PC-3 (cell line): ENCODE measurements around the gene NAA25. TPM values are rescaled to one million over a fixed set of nuclear protein-coding genes. Genes with fewer than 3 reads are reported as not detected.
"Not testable (repeated sequence)": the region's sequence is repeated elsewhere in the genome, so short reads cannot be mapped to it uniquely, and the experiment has no call there.

ENCODE experiments used
- ATAC-seq: fragments of 200-7000 bp; cut with Tn5 transposase; 2 replicates; pipeline ENCODE4 v1.9.1; 2020; ENCODE audit warnings: mild to moderate bottlenecking, moderate library complexity
- BruUV-seq: library from RNA; stranded (reverse); fragments of 400-500 nt; replicated peaks from 2 replicates; lab custom pipeline; 2021; lab: Mats Ljungman, UMichigan
- CTCF ChIA-PET: fragments of 300-600 bp; sonication (Branson Sonifier 250); formaldehyde crosslinking; loops from one replicate; lab custom pipeline; 2022; ENCODE audit warnings: antibody characterized with exemption; lab: Charles Lee
- POLR2A ChIA-PET: fragments of 300-600 bp; sonication (Branson Sonifier 250); formaldehyde crosslinking; loops from one replicate; lab custom pipeline; 2022; ENCODE audit warnings: antibody characterized with exemption; ENCODE audit not compliant: unreplicated experiment; lab: Charles Lee
- DNase-seq: peaks from one replicate; pipeline ENCODE4 v3.0.0-alpha.2; 2015
- H2AFZ ChIP-seq: fragments of 300-600 bp; sonication (generic); 2 replicates; pipeline ENCODE4 v1.6.0; 2016; ENCODE audit warnings: antibody characterized with exemption, low read length
- H3F3A ChIP-seq: fragments of 300-600 bp; sonication (generic); one replicate; pipeline ENCODE4 v1.6.0; 2017; ENCODE audit warnings: antibody characterized with exemption, low read length, control low read depth, mild to moderate bottlenecking; ENCODE audit not compliant: unreplicated experiment
- H3K27ac ChIP-seq: fragments of 300-600 bp; sonication (generic); 2 replicates; pipeline ENCODE4 v1.5.1; 2016; ENCODE audit warnings: mild to moderate bottlenecking, low read length
- H3K27me3 ChIP-seq: fragments of 300-600 bp; sonication (generic); 2 replicates; pipeline ENCODE4 v1.6.1; 2016; ENCODE audit warnings: low read length, mixed read lengths
- H3K36me3 ChIP-seq: fragments of 300-600 bp; sonication (generic); 2 replicates; pipeline ENCODE4 v1.6.1; 2016; ENCODE audit warnings: low read depth, mixed run types, low read length, mixed read lengths
- H3K4me1 ChIP-seq: fragments of 300-600 bp; sonication (generic); 2 replicates; pipeline ENCODE4 v1.5.1; 2016; ENCODE audit warnings: low read length; ENCODE audit not compliant: insufficient read depth
- H3K4me2 ChIP-seq: fragments of 300-600 bp; sonication (generic); 2 replicates; pipeline ENCODE4 v1.6.0; 2016; ENCODE audit warnings: low read length
- H3K4me3 ChIP-seq: fragments of 300-600 bp; sonication (generic); 2 replicates; pipeline ENCODE4 v1.5.1; 2016; ENCODE audit warnings: mild to moderate bottlenecking, low read length, mixed read lengths
- H3K79me2 ChIP-seq: fragments of 300-600 bp; sonication (generic); 2 replicates; pipeline ENCODE4 v1.6.1; 2017; ENCODE audit warnings: low read length, mixed read lengths
- H3K9ac ChIP-seq: fragments of 300-600 bp; sonication (generic); 2 replicates; pipeline ENCODE4 v1.6.0; 2016; ENCODE audit warnings: mild to moderate bottlenecking, low read length
- H3K9me2 ChIP-seq: fragments of 300-600 bp; sonication (generic); replicated peaks from 2 replicates; pipeline ENCODE4 v1.6.1; 2016; ENCODE audit warnings: mixed run types, low read length, mixed read lengths
- H3K9me3 ChIP-seq: fragments of 300-600 bp; sonication (generic); 2 replicates; pipeline ENCODE4 v1.6.1; 2016; ENCODE audit warnings: low read length, mixed read lengths
- H4K20me1 ChIP-seq: fragments of 300-600 bp; sonication (generic); 2 replicates; pipeline ENCODE4 v1.6.1; 2016; ENCODE audit warnings: low read length, mixed read lengths
- EZH2 ChIP-seq: fragments of 300-600 bp; sonication (generic); IDR thresholded peaks from one replicate; pipeline ENCODE4 v1.6.1; 2017; ENCODE audit warnings: antibody characterized with exemption, mild to moderate bottlenecking, low read length; ENCODE audit not compliant: unreplicated experiment
- EZH2phosphoT487 ChIP-seq: fragments of 300-600 bp; sonication (generic); IDR thresholded peaks from 2 replicates; pipeline ENCODE4 v1.6.1; 2018; ENCODE audit warnings: mild to moderate bottlenecking, antibody characterized with exemption, low read length, borderline replicate concordance
- intact Hi-C: fragments of 100-400 bp; cut with micrococcal nuclease; formaldehyde crosslinking; loops from 2 replicates; pipeline ENCODE4 v1.9.0; 2023
- total RNA-seq: library from RNA; depleted of rRNA; stranded (reverse); fragments of >200 nt; gene quantifications from 2 replicates; pipeline ENCODE4 v1.2.3, GENCODE V29; 2014
- TF ChIP-seq, protein P1 (sequence below): fragments of 300-600 bp; sonication (generic); conservative IDR thresholded peaks from 2 replicates; pipeline ENCODE4 v1.5.1; 2017; ENCODE audit warnings: antibody characterized with exemption, low read depth, mild to moderate bottlenecking, low read length

The NAA25 gene
- total RNA-seq, 1 experiment from 2014 or later: 33.3 TPM

DNA sequence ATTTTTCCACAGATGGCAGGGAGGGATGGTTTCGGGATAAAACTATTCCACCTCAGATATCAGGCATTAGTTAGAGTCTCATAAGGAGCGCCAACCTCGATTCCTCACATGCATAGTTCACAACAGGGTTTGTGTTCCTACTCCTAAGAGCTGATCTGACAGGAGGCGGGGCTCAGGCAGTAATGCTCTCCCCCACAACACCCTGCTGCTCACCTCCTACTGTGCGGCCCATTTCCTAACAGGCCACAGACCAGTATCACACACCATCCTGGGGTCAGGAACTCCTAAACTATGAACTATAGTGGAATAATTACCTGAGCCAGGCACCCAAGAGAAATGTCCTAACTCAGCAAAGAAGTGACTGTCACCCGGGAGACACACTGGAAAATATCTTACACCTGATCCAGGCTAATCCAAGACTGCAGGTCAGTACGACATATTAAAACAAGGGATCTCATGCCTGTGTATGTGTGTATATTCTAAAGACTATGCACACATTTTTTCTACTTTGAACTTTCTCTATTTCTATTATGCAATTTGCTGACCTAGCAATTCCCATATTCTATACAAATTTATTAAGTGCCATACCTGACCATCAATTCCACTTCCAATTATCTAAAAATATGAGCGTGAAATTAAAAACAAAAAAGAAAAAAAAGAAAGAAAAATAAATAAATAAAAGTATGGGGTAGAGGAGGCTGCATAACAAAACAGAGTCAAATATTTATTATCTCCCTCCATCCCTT is 4.7 kb downstream of the NAA25 start:
- H3K36me3 ChIP-seq: peaks cover 44% of the 10 kb centered on the region
- no peaks in the 10 kb centered on the region for H3K9me2 ChIP-seq
- peaks cover 99% of the 10 kb centered on the region for H3K79me2 ChIP-seq
- no peaks in the 10 kb centered on the region for H3K9me3 ChIP-seq
- ATAC-seq (no peak), DNase-seq (no peak)
- H3K27ac ChIP-seq: no peak overlapping the region
- H3K4me3 ChIP-seq: no peak overlapping the region
- ChIA-PET CTCF (no interaction called here), POLR2A (no interaction called here)
- H3K9ac ChIP-seq: no peak overlapping the region
- no peak for TF ChIP-seq EZH2
- TF ChIP-seq, protein P1, sequence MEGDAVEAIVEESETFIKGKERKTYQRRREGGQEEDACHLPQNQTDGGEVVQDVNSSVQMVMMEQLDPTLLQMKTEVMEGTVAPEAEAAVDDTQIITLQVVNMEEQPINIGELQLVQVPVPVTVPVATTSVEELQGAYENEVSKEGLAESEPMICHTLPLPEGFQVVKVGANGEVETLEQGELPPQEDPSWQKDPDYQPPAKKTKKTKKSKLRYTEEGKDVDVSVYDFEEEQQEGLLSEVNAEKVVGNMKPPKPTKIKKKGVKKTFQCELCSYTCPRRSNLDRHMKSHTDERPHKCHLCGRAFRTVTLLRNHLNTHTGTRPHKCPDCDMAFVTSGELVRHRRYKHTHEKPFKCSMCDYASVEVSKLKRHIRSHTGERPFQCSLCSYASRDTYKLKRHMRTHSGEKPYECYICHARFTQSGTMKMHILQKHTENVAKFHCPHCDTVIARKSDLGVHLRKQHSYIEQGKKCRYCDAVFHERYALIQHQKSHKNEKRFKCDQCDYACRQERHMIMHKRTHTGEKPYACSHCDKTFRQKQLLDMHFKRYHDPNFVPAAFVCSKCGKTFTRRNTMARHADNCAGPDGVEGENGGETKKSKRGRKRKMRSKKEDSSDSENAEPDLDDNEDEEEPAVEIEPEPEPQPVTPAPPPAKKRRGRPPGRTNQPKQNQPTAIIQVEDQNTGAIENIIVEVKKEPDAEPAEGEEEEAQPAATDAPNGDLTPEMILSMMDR: no peak
- TF ChIP-seq EZH2phosphoT487: no peak
- no peak overlapping the region for H3K4me2 ChIP-seq
- intact Hi-C loops: no loop called here
- H3F3A ChIP-seq: peaks cover 3% of the 10 kb centered on the region
- peaks cover 20% of the 10 kb centered on the region for H3K4me1 ChIP-seq
- no peaks in the 10 kb centered on the region for H3K27me3 ChIP-seq
- no TSS peak for BruUV-seq
- H4K20me1 ChIP-seq: peaks cover 59% of the 10 kb centered on the region
- no peak overlapping the region for H2AFZ ChIP-seq

DNA sequence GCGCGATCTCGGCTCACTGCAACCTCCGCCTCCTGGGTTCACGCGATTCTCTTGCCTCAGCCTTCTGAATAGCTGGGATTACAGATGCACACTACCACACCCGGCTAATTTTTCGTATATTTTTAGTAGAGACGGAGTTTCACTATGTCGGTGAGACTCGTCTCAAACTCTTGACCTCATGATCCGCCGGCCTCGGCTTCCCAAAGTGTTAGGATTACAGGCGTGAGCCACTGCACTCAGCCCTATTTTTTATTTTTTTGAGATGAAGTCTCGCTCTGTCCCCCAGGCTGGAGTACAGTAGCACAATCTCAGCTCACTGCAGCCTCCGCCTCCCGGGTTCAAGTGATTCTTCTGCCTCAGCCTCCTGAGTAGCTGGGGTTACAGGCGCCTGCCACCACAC is 5.8 kb downstream of the NAA25 start:
- ATAC-seq, DNase-seq, H3K27ac ChIP-seq, H3K27me3 ChIP-seq, H3F3A ChIP-seq, H3K4me3 ChIP-seq, H3K4me2 ChIP-seq, H3K9ac ChIP-seq, H2AFZ ChIP-seq, intact Hi-C loops, CTCF ChIA-PET, H3K9me2 ChIP-seq, H3K9me3 ChIP-seq, POLR2A ChIA-PET, BruUV-seq: not testable (repeated sequence)
- Histone ChIP-seq H3K36me3 (peaks cover 52% of the 10 kb centered on the region), H3K79me2 (peaks cover 99% of the 10 kb centered on the region), H3K4me1 (peaks cover 28% of the 10 kb centered on the region), H4K20me1 (peaks cover 68% of the 10 kb centered on the region)

DNA sequence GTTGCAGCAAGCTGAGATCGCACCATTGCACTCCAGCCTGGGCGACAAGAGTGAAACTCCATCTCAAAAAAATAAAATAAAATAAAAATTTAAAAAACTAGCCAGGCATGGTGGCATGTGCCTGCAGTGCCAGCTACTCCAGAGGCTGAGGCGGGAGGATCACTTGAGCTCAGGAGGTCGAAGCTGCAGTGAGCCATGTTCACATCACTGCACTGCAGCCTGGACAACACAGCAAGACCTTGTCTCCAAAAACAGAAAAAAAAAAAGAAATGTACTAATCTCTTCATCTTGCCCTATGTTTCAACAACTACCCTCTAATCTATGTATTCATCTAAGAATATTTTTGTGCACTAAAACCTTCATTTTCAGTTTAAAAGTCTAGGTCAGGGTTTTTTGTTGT is 6.5 kb downstream of the NAA25 start:
- no peak for TF ChIP-seq EZH2
- TF ChIP-seq, protein P1: no peak
- no peak for TF ChIP-seq EZH2phosphoT487
- POLR2A ChIA-PET: no interaction called here
- Histone ChIP-seq H3K36me3 (peaks cover 52% of the 10 kb centered on the region), H3K4me3 (no peak overlapping the region), H4K20me1 (peaks cover 65% of the 10 kb centered on the region), H3K27ac (no peak overlapping the region), H3K4me1 (peaks cover 32% of the 10 kb centered on the region), H3K9ac (no peak overlapping the region), H3F3A (peaks cover 3% of the 10 kb centered on the region), H3K9me3 (no peaks in the 10 kb centered on the region), H3K4me2 (no peak overlapping the region), H3K27me3 (no peaks in the 10 kb centered on the region), H3K79me2 (peaks cover 98% of the 10 kb centered on the region), H2AFZ (no peak overlapping the region), H3K9me2 (no peaks in the 10 kb centered on the region)
- intact Hi-C loops: no loop called here
- CTCF ChIA-PET: no interaction called here
- DNase-seq: no peak
- BruUV-seq: no TSS peak
- no peak for ATAC-seq

DNA sequence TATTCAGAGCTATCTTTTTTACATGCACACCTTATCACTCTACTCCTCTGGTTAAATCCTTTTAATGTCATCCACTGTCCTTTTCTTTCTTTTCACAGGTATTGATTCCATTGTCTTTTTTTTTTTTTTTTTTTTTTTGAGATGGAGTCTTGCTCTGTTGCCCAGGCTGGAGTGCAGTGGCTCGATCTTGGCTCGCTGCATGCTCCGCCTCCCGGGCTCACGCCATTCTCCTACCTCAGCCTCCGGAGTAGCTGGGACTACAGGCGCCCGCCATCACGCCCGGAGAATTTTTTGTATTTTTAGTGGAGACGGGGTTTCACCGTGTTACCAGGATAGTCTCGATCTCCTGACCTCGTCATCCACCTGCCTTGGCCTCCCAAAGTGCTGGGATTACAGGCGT is 8.1 kb downstream of the NAA25 start:
- H3F3A ChIP-seq, H2AFZ ChIP-seq, BruUV-seq, POLR2A ChIA-PET, DNase-seq, intact Hi-C loops, H3K9ac ChIP-seq, ATAC-seq, H3K4me3 ChIP-seq, H3K4me2 ChIP-seq, H3K27ac ChIP-seq, H3K9me3 ChIP-seq, H3K9me2 ChIP-seq, H3K27me3 ChIP-seq: not testable (repeated sequence)
- Histone ChIP-seq H3K4me1 (peaks cover 32% of the 10 kb centered on the region), H3K79me2 (peaks cover 96% of the 10 kb centered on the region), H4K20me1 (peaks cover 63% of the 10 kb centered on the region), H3K36me3 (peaks cover 46% of the 10 kb centered on the region)
- CTCF ChIA-PET: interaction anchor here (0.7 kb wide), 1 partner anchor 35 kb away, joined by 4 read pairs; no protein-coding TSS in a partner anchor
